Karpas-422 (cell line): ENCODE measurements around the gene EPS8L1. TPM values are rescaled to one million over a fixed set of nuclear protein-coding genes. Genes with fewer than 3 reads are reported as not detected.
"Not testable (repeated sequence)": the region's sequence is repeated elsewhere in the genome, so short reads cannot be mapped to it uniquely, and the experiment has no call there.

ENCODE experiments used
- DNase-seq: peaks from one replicate; pipeline ENCODE4 v3.0.0-alpha.2; 2015
- H2AFZ ChIP-seq: fragments of 200-600 bp; sonication (generic); 2 replicates; pipeline ENCODE4 v1.6.1; 2014; ENCODE audit warnings: antibody characterized with exemption, low read length, mixed read lengths
- H3K27ac ChIP-seq: fragments of 200-600 bp; sonication (generic); 2 replicates; pipeline ENCODE4 v1.5.1; 2014; ENCODE audit warnings: mild to moderate bottlenecking, low read length, moderate library complexity
- H3K27me3 ChIP-seq: fragments of 200-600 bp; sonication (generic); 2 replicates; pipeline ENCODE4 v1.6.1; 2014; ENCODE audit warnings: low read length, mixed read lengths
- H3K36me3 ChIP-seq: fragments of 200-600 bp; sonication (generic); 2 replicates; pipeline ENCODE4 v1.6.1; 2014; ENCODE audit warnings: low read length, mixed read lengths; ENCODE audit not compliant: insufficient read depth
- H3K4me1 ChIP-seq: fragments of 200-600 bp; sonication (generic); 2 replicates; pipeline ENCODE4 v1.6.1; 2014; ENCODE audit warnings: mild to moderate bottlenecking, low read length, mixed read lengths
- H3K4me2 ChIP-seq: fragments of 200-600 bp; sonication (generic); 2 replicates; pipeline ENCODE4 v1.6.1; 2014; ENCODE audit warnings: low read length, low read depth, mild to moderate bottlenecking; ENCODE audit not compliant: poor library complexity, severe bottlenecking
- H3K4me3 ChIP-seq: fragments of 200-600 bp; sonication (generic); 2 replicates; pipeline ENCODE4 v1.5.1; 2014; ENCODE audit warnings: mild to moderate bottlenecking, antibody characterized with exemption, low read length, mixed read lengths
- H3K79me2 ChIP-seq: fragments of 200-600 bp; sonication (generic); 2 replicates; pipeline ENCODE4 v1.6.1; 2014; ENCODE audit warnings: mild to moderate bottlenecking, low read length, mixed read lengths
- H3K9ac ChIP-seq: fragments of 200-600 bp; sonication (generic); 2 replicates; pipeline ENCODE4 v1.6.0; 2014; ENCODE audit warnings: low read length
- H3K9me2 ChIP-seq: fragments of 200-600 bp; sonication (generic), shearing (Covaris generic); replicated peaks from 2 replicates; pipeline ENCODE4 v1.6.0; 2014; ENCODE audit warnings: mild to moderate bottlenecking, low read length, moderate library complexity; ENCODE audit not compliant: insufficient read depth
- H3K9me3 ChIP-seq: fragments of 300-700, 200-600 bp; sonication (generic); 2 replicates; pipeline ENCODE4 v1.6.1; 2014; ENCODE audit warnings: low read length, mixed read lengths
- H4K20me1 ChIP-seq: fragments of 200-600 bp; sonication (generic); 2 replicates; pipeline ENCODE4 v1.6.1; 2014; ENCODE audit warnings: mild to moderate bottlenecking, antibody characterized with exemption, low read length, low read depth; ENCODE audit not compliant: insufficient read depth
- total RNA-seq: library from RNA; depleted of rRNA; stranded (reverse); fragments of >200 nt; shearing (Covaris generic); gene quantifications from 2 replicates; pipeline ENCODE4 v1.2.3, GENCODE V29; 2014; ENCODE audit warnings: low replicate concordance

The EPS8L1 gene
- total RNA-seq, 1 experiment from 2014 or later: not detected

DNA sequence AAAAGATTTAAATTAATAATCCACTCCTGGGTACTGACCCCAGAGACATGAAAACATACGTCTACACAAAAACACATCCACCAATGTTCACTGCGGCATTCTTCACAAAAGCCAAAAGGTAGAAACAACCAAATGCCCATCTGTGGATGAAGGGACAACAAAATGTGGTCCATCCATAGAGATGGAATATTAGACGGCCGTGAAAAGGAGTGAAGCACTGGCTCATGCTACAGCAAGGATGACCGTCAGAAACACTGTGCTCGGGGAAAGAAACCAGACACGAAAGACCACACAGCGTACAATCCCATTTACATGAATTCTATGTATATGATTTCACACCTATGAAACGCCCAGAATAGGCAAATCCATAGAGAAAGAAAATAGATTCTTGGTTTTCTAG lies 18.8 kb upstream of the EPS8L1 start:
- Histone ChIP-seq H3K79me2 (peaks cover 28% of the 10 kb centered on the region), H3K9me2 (no peaks in the 10 kb centered on the region), H3K36me3 (peaks cover 33% of the 10 kb centered on the region), H3K4me2 (no peak overlapping the region), H3K27ac (no peak overlapping the region), H3K9ac (no peak overlapping the region), H2AFZ (no peak overlapping the region), H3K27me3 (no peaks in the 10 kb centered on the region), H3K4me3 (no peak overlapping the region), H4K20me1 (0 out of 2 replicates have a peak, but pooled peaks cover 3% of the 10 kb centered on the region), H3K9me3 (no peaks in the 10 kb centered on the region), H3K4me1 (peaks cover 4% of the 10 kb centered on the region)
- DNase-seq: no peak

DNA sequence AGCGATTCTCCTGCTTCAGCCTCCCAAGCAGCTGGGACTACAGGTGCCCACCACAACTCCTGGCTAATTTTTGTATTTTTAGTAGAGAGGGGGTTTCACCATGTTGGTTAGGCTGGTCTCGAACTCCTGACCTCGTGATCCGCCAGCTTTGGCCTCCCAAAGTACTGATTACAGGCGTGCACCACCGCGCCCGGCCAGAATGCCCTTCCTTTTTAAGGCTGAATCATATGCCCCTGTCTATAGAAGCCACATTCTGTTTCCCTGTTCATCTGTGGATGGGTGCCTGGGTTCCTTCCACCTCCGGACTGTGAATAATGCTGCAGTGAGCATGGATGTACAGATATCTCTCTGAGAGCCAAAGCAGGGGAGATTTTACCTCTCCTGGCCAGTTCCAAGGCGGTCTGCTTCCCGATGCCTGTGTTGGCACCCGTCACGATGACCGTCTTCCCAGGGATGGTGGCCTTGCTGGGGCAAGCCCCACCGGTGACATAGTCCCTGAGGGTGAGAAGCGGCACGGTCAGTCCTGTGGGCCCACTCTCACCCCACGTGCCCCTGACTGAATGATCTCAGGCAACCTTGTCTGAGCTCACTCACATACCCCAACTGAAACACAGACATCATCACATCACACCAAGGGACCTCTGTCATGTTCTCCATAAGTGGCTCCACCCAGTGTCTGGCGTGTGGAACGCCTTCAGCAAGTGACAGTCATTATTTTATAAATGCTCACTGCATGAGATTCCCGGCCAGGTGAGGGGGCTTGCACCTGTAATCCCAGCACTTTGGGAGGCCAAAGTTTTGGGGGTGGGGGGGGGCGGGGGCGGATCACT lies 16.7 kb upstream of the EPS8L1 start:
- no peaks in the 10 kb centered on the region for H3K27me3 ChIP-seq
- no peak overlapping the region for H3K9ac ChIP-seq
- H3K9me2 ChIP-seq: no peaks in the 10 kb centered on the region
- peaks cover 38% of the 10 kb centered on the region for H3K79me2 ChIP-seq
- H3K4me2 ChIP-seq: no peak overlapping the region
- no peaks in the 10 kb centered on the region for H3K9me3 ChIP-seq
- H3K36me3 ChIP-seq: peaks cover 23% of the 10 kb centered on the region
- H3K27ac ChIP-seq: no peak overlapping the region
- H3K4me1 ChIP-seq: peaks cover 9% of the 10 kb centered on the region
- H3K4me3 ChIP-seq: no peak overlapping the region
- H4K20me1 ChIP-seq: 0 out of 2 replicates have a peak, but pooled peaks cover 7% of the 10 kb centered on the region
- DNase-seq: peak; percentile 63
- no peak overlapping the region for H2AFZ ChIP-seq

- H3K79me2 ChIP-seq: peaks cover 38% of the 10 kb centered on the region
- DNase-seq: not testable (repeated sequence)
Observed at GRCh38 chr19:55060287-55060686, 15.4 kb upstream of the EPS8L1 start.

GRCh38 chr19:55062735-55063491 lies 12.8 kb upstream of the EPS8L1 start, which contains the start of gene RDH13:
Gene RDH13, minus strand, starts transcription at chr19:55063148. Its CDS starts 116 bp downstream, at chr19:55063032.
- peaks cover 38% of the 10 kb centered on the region for H3K79me2 ChIP-seq
- H3K27ac ChIP-seq: no peak within 1 kb of the TSS; the same call in 1 of the 2 replicates
- DNase-seq: peak; percentile 99
- H3K9me3 ChIP-seq: no peaks in the 10 kb centered on the region
- peak within 1 kb of the TSS; percentile 70 for H3K4me3 ChIP-seq
- H3K4me1 ChIP-seq: peaks cover 9% of the 10 kb centered on the region
- H3K9ac ChIP-seq: peak within 1 kb of the TSS; percentile 78
- H3K36me3 ChIP-seq: no peaks in the 10 kb centered on the region; the same call in 1 of the 2 replicates
- H2AFZ ChIP-seq: no peak within 1 kb of the TSS
- no peaks in the 10 kb centered on the region for H3K27me3 ChIP-seq
- H4K20me1 ChIP-seq: peaks cover 12% of the 10 kb centered on the region; the same call in 1 of the 2 replicates
- H3K9me2 ChIP-seq: no peaks in the 10 kb centered on the region
- H3K4me2 ChIP-seq: peak within 1 kb of the TSS; percentile 63

More at GRCh38 chr19:55060287-55060686, 15.4 kb upstream of the EPS8L1 start:
- not testable (repeated sequence) for H3K9me2 ChIP-seq, H3K9me3 ChIP-seq, H3K27me3 ChIP-seq, H2AFZ ChIP-seq, H4K20me1 ChIP-seq, H3K4me3 ChIP-seq, H3K27ac ChIP-seq, H3K4me2 ChIP-seq, H3K4me1 ChIP-seq, H3K9ac ChIP-seq
- peaks cover 21% of the 10 kb centered on the region for H3K36me3 ChIP-seq

DNA sequence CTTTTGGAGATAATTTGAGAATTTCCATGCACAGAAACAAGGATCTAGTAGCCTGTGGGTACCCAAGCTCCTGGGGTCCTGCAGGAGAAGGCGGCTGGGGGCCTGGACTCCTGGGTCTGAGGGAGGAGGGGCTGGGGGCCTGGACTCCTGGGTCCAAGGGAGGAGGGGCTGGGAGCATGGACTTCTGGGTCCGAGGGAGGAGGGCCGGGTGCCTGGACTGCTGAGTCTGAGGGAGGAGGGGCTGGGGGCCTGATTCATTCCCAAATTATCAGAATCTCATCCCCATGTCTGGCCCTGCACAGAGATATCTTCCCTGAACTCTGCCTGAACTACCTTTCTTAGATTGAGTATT lies 12.2 kb upstream of the EPS8L1 start:
- H3K9ac ChIP-seq: no peak overlapping the region

GRCh38 chr19:55065516-55065915 lies 10.2 kb upstream of the EPS8L1 start:
- not testable (repeated sequence) for H3K4me3 ChIP-seq, H3K9ac ChIP-seq, H3K27me3 ChIP-seq, H3K4me2 ChIP-seq, H3K4me1 ChIP-seq, H3K36me3 ChIP-seq, DNase-seq, H2AFZ ChIP-seq, H3K9me3 ChIP-seq, H3K27ac ChIP-seq, H3K9me2 ChIP-seq
- Histone ChIP-seq H4K20me1 (peaks cover 15% of the 10 kb centered on the region; the same call in 1 of the 2 replicates), H3K79me2 (peaks cover 22% of the 10 kb centered on the region)

More for the DNA sequence above, 12.2 kb upstream of the EPS8L1 start:
- Histone ChIP-seq H3K4me1 (peaks cover 9% of the 10 kb centered on the region), H3K27me3 (no peaks in the 10 kb centered on the region), H3K4me2 (no peak overlapping the region), H3K4me3 (no peak overlapping the region), H3K9me3 (no peaks in the 10 kb centered on the region), H3K36me3 (no peaks in the 10 kb centered on the region; the same call in 1 of the 2 replicates), H3K9me2 (no peaks in the 10 kb centered on the region), H3K79me2 (peaks cover 37% of the 10 kb centered on the region), H4K20me1 (peaks cover 12% of the 10 kb centered on the region; the same call in 1 of the 2 replicates), H2AFZ (no peak overlapping the region), H3K27ac (no peak overlapping the region)
- no peak for DNase-seq

DNA sequence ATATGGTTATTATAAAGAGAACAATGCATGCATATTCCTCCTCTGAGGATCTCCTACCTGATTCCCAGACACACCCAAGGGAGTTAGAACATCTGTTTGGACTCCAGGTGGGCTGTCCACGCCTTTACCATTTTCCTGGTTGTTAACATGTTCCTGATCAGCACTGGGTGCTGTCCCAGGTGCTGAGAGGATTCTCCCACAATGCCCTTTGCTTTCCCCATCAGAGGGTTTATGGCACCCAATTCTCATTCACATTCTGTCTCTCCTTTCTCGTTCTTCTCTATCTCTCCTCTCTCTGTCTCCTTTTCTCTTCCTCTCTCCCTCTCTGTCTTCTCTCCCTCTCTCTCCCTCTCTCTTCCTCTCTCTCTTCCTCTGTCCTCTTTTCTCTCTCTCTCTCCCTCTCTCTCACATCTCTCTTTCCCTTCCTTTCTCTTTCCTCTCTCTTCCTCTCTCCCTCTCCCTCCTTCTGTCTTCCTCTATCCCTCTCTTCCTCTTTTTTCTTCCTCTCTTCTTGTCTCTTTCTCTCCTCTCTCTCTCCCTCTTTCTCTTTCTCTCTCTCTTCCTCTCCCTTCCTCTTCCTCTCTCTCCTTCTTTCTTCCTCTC lies 9.5 kb upstream of the EPS8L1 start:
- no peak overlapping the region for H3K27ac ChIP-seq
- no peak overlapping the region for H2AFZ ChIP-seq
- H3K36me3 ChIP-seq: no peaks in the 10 kb centered on the region
- no peak overlapping the region for H3K4me2 ChIP-seq
- no peaks in the 10 kb centered on the region for H3K9me2 ChIP-seq
- H3K9ac ChIP-seq: no peak overlapping the region
- no peak overlapping the region for H3K4me3 ChIP-seq
- H3K9me3 ChIP-seq: no peaks in the 10 kb centered on the region
- H3K79me2 ChIP-seq: peaks cover 17% of the 10 kb centered on the region
- peak; percentile 67 for DNase-seq
- peaks cover 9% of the 10 kb centered on the region for H3K4me1 ChIP-seq
- no peaks in the 10 kb centered on the region for H3K27me3 ChIP-seq
- peaks cover 16% of the 10 kb centered on the region; the same call in 1 of the 2 replicates for H4K20me1 ChIP-seq
